H1 (cell line): ENCODE measurements around the gene TIGD1. TPM values are rescaled to one million over a fixed set of nuclear protein-coding genes. Genes with fewer than 3 reads are reported as not detected.

Experiments used
- HDAC2 ChIP-seq, 2 experiments: fragments of 300-600 bp in 1 of 2; sonication (generic) in 1 of 2; IDR thresholded peaks; 2 replicates each; pipeline ENCODE4 v1.6.1; 2011 to 2012; ENCODE audit warnings: low read depth in 2 of 2, low read length in 2 of 2, mild to moderate bottlenecking in 2 of 2, moderate library complexity in 2 of 2, borderline replicate concordance in 1 of 2, inconsistent platforms in 1 of 2
- KDM1A ChIP-seq: fragments of 200-600, 300-600 bp; sonication (generic); IDR thresholded peaks from 2 replicates; pipeline ENCODE4 v1.7.1; 2016; ENCODE audit warnings: mild to moderate bottlenecking, low read length, borderline replicate concordance
- TAF7 ChIP-seq: optimal IDR thresholded peaks from 2 replicates; pipeline ENCODE3; 2011; ENCODE audit warnings: low read depth, mild to moderate bottlenecking, inconsistent platforms, low read length, moderate library complexity, borderline replicate concordance
- polyA plus RNA-seq, 7 experiments: library from polyadenylated mRNA; depleted of rRNA in 3 of 7; stranded (reverse) in 5 of 7; unstranded in 2 of 7; fragments of >200 nt in 5 of 7; fragments of 200-250 nt in 2 of 7; gene quantifications; 1 replicate in 5 of 7; 2 replicates in 1 of 7; 4 replicates in 1 of 7; pipeline versions ENCODE4 v1.2.1 to v1.2.3, GENCODE V29; 2011 to 2013; ENCODE audit warnings: missing spikeins in 2 of 7, mixed read lengths in 2 of 7
- total RNA-seq: library from RNA; stranded (reverse); fragmentation: NEBNext Ultra II Directional; extraction: Animal tissue kit (Norgen Biotek cat#: 25700); gene quantifications from 2 replicates; pipeline ENCODE4 v1.2.1, GENCODE V29; 2021

Gene TIGD1
- total and polyA plus RNA-seq, 2 of the 8 experiments (the other 6 are each of a cell fraction or from before 2014, with no cell fraction given): 4.7 to 8.3 TPM

DNA sequence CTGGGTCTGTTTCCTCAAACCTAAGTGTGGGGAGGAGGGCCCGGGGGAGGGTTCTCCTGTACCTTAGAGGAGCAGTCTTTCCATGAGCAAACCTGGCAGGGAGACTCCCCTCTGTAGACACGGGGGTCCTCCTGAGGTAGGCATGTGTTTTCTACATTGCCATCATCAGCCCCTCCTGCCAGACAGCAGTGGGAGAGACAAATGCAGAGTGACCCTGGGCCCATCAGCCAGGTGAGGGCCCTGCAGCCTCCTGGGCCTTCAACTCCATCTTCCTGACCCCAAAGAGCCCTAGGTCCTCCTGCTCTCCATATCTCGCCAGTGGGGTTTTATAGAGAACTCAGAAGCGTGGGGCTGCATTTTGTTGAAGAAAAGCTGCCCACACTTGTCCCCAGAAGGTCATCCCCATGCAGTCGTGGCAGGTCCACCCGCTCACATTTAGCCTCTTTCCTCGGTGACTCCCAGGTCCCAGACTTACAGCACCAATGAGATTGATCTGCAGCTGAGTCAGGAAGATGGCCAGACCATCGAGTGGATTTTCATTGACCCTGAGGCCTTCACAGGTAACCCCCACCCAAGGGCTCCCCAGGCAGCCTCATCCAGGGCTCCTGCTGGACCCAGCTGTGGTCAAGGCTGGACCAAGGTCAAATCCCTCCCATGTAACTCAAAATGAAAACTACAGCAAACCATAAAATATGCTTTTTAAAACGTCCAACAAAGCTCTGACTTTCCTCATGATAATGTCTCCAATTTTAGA, 8.2 kb downstream of the TIGD1 start (continued):
- TF ChIP-seq HDAC2 (IDR thresholded peaks at IDR 0.05; ENCODE audit: borderline replicate concordance in 1 of 2, low read depth in 2 of 2, low read length in 2 of 2) (no peak), TAF7 (no peak), KDM1A (no peak)
